Inflammatory macrophage treated with lipopolysaccharide for 4 hours (primary cell): ENCODE data around the gene DEFB124.

ENCODE experiments used
- DNase-seq: peaks from one replicate; pipeline ENCODE4 v3.0.0-alpha.2; 2020

Gene DEFB124

DNA sequence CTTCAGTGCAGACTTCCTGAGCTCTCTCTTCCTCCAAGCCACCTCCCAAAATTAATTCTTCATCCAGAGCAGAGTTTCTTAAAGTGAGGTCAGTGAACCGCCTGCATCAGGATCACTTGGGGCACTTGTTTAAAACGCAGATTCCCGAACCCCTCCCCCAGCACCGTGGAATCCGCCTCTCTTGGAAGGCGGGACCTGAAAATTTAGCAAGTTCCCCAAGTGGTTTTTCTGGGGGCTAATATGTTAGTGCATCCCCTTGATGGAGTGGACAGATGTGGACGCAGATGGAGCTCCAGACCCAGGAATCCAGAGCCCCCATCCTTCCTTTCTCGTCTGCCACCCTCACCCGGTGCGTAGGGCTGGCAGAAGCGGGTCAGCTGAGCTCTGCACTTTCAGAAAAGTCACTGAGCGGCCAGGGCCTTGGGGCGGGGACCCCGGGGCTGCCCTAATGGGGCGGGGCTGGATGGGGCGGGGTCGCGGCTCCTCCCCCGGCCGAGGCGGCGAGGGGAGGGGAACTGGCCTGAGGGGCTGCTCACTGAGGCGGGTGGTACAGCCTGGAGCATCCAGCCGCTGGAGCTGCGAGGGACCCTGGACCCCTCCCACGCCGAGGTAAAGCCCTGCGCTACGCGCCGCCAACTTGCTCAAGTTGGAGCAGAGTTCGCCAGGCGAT is at the start of gene DEFB124, which contains the start of gene REM1:
Gene DEFB124 (minus strand): TSS at position 370 of the 670 bp plus-strand sequence. CDS start 2,114 bp downstream, outside the sequence.
Gene REM1 (plus strand): TSS at position 531 of the 670 bp plus-strand sequence. CDS start 1,158 bp downstream, outside the sequence.
- no peak for DNase-seq

DNA sequence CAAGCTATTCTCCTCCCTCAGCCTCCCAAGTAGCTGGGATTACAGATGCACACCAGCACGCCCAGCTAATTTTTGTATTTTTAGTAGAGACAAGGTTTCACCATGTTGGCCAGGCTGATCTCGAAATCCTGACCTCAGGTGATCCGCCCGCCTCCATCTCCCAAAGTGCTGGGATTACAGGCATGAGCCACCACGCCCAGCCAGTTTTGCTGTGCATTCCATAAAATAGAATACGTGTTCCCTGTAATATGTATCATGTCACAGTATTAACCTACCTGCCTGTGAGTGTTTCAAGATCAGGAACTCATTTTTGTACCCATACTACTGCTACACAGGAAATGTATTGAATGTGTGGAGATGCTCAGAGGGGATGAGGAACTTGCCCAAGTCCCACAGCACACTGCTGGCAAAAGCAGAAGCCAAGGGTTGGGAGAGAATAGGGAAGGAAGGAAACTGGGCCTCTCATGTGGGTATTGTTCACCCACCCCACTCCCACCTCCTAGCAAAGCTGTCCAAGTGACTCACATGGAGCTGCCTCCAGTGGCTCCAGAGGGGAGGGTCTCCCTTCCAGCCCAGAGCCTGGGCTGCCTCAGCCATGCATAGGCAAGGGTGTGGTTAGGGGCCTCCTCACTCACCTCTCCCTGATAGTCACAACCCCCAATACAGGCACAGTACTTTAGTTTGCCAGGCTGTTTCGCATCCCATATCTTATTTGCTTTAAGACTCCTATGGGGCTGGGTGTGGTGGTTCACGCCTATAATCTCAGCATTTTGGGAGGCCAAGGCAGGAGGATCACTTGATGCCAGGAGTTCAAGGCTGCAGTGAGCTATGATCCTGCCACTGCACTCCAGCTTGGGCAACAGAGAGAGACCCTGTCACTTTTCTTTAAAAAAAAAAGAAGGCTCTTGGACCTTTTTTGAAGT is 48.7 kb upstream of the DEFB124 start:
- peak; percentile 93 for DNase-seq

- peak; percentile 74 for DNase-seq
Observed at GRCh38 chr20:31522731-31523130, 47.8 kb upstream of the DEFB124 start.

DNA sequence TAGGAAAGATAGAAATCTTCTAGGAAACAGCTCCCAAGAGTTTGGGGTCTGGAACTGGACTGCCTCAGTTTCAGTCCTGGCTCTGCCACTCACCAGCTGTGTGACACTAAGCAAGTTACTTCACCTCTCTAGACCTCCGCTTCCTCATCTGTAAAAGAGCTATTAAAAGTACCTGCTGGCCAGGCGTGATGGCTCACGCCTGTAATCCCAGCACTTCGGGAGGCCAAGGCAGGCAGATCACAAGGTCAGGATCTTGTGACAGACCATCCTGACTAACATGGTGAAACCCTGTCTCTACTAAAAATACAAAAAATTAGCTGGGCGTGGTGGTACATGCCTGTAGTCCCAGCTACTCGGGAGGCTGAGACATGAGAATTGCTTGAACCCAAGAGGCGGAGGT is 46.3 kb upstream of the DEFB124 start:
- peak; percentile 77 for DNase-seq

DNA sequence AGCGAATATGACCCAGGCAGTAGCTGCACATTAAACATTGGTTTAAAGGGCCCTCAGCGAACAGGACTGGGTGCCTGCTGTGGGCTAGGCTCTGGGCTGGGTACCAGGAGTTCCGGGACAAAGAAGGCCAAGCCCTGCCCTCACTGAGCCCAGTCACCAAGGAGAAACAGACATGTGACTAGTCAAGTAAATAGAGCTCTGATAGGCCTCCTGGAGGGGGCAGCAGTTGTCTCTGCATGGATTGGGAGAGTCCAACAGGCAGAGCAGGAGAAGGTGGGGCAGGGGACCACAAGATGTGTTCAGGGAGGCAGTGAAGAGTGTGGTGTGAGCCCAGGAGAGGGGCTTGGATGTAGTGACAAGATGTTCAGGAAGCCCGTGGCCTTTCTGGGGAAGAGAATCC is 42.4 kb upstream of the DEFB124 start:
- peak; percentile 81 for DNase-seq

- DNase-seq, result peak; percentile 73
Observed at GRCh38 chr20:31516651-31517050, 41.7 kb upstream of the DEFB124 start.

DNA sequence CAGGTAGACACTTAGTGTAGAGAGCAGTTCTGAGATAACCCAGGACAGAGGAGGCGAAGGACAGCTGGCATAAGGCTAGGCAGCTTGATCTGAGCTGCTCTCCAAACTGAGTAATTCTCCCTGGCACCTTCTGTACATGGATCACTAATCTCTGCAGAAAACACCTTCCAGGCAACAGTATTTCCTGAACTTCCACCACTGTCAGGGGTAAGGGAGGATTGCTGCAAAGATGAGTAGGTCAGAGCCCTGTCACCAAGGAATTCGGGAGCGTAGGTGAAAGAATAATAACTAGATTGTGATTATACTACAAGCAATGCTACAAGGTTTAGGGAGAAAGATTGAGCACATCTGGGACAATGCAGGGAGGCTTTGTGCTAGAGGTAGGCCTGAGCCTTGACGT is 41.2 kb upstream of the DEFB124 start:
- no peak for DNase-seq

- DNase-seq, result peak; percentile 57
Observed at GRCh38 chr20:31515775-31516107, 40.8 kb upstream of the DEFB124 start.

DNA sequence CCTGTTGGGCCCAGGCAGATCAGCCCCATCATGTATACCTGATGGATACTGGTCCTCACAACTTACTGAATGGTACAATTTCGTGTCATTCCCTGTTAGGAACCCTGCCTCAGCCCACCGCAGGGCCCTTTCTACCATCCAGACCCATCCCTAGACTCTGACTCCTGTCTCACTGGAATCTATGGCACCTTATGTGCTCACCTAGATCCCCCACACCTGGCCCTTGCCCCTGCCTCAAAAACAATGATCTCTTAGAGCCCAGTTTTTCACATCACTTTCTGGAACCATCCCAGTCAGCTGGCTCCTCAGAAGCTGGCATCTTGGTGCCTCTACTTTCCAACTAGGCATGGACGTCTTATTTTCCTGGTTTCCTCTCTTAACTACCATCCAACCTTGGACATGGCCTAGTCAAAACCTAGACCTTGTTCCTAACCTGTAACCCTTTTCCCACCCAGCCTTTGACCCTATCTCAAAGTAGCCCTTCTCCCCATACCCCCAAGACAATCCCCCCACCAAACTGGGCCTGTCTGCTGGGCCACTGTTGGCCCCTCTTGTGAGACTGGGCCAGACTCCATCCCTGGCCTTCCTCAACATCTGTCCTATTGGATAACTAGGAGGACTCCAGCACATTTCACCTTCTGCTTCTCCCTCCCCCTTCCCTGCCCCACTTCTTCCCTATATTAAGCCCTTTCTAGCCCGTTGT is 40.3 kb upstream of the DEFB124 start:
- no peak for DNase-seq

DNA sequence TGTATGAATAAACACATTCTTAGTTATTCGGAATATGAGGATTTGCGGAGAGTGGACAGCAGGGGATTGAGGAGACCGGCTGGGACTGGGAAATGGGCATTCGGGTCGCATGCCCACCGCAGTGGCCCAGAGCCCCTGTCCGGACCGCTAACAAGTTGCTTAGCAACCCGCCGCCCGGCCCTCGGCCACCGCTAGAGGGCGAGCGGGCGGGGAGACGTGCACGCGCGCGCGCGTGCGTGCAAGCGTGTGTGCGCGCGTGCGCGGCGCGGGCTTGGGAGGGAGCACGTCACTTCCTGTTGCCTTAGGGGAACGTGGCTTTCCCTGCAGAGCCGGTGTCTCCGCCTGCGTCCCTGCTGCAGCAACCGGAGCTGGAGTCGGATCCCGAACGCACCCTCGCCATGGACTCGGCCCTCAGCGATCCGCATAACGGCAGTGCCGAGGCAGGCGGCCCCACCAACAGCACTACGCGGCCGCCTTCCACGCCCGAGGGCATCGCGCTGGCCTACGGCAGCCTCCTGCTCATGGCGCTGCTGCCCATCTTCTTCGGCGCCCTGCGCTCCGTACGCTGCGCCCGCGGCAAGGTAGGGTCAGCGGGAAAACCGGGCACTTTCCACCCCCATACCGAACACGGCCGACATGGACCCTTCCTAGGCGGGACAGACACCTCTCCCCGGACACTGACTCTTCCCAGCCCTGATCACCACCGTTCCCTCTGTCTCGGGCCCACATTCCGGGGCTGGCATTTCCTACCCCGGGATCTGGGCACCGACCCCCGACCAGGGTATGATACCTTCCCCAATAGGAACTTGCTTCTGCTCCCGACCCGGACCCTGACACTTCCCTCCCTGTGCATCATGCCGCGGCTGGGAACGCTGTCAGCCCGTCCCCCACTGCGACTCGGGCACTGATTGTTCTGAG is 39.5 kb upstream of the DEFB124 start, which contains the start of gene HM13:
Gene HM13 (plus strand): TSS at position 289 of the 918 bp plus-strand sequence. CDS start 110 bp downstream, at position 399.
- peak; percentile 96 for DNase-seq

DNA sequence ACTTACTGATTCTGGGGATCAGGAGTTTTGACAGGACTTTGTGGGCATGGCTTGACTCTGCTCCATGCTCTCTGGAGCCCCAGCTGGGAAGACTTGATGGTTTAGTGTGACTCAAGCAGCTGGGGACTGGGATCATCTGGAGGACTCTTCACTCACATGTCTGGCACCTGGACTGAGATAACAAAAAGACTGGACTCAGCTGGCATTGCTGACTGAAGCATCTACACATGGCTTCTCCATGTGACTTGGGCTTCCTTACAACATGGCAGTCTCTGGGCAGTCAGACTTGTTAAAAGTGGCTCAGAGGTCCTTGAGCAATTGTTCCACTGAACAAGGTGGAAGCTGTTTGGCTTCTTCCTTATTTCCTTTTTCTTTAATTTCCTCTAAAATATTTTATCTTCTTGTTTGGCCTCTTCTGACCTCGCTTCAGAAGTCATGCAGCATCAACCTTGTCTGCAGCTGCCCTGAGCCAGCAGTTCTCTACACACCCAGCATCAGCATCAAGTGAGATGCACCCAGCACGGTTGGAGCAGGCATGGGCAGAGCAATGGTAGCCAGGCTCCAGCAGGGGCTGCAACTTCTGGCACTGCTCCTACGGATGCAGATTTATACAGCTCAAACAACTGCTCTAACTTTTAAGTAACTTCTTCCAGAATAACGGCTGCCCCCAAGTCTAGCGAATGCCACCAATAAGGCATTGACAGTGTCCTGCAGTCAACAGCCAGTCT is 33.8 kb upstream of the DEFB124 start:
- DNase-seq, result no peak

DNA sequence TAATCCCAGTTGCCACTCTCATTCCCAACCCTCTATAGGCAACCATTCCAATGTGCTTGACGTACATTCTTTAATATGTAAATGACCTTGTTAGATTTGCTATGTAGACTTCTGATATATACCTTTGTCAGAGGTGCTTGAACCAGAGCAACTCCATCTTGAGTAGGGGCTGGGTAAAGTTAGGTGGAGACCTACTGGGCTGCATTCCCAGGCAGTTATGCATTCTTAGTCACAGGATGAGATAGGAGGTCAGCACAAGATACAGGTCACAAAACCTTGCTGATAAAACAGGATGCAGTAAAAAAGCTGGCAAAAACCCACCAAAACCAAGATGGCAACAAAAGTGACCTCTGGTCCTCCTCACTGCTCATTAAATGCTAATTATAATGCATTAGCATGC is 31.0 kb upstream of the DEFB124 start:
- no peak for DNase-seq

DNA sequence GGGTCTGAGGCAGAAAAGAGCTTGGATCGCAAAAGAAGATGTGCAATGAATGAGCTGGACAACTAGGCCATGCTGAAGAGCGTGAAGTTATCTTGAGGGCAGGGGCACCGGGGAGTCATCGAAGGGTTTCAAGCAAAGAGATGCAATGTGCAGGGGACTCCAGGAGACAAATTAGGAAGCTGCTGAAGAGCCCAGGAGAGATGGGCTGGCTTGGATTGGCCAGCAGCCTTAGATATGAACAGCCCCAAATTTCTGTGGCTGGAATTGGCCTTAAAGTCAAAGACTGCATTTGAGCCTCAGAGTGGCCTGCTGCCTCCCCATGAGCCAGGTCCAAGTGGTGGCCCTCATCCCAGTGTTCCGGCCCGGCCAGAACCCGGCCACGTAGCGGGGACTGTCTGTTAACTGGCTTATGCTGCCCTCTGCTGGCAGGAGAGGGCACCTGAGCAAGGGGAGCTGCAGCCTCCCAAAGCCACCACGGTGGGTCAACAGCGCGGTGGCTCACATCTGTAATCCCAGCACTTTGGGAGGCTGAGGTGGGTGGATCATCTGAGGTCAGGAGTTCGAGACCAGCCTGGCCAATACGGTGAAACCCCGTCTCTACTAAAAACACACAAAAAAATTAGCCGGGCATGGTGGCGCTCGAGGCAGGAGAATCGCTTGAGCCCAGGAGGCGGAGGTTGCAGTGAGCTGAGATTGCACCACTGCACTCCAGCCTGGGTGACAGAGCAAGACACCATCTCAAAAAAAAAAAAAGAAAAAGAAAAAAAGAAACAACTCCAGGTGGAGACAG is 28.2 kb upstream of the DEFB124 start:
- DNase-seq, result peak; percentile 75

DNA sequence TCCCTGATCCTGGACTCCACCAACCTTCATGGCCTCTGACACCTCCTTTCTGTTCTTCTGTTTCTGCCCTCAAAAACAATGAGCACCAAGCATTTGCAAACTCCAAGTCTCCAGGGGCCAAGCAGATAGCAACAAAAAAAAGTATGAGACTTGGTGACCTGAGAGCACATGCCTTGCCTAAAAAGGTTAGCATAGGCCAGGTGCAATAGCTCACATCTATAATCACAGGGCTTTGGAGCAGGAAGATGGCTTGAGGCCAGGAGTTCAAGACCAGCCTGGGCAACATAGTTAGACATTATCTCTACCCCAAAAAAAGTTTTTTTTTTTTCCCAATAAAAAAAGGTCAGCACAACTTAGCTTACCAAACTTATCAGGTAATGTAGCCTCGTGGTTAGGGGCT is 25.6 kb upstream of the DEFB124 start:
- DNase-seq, result no peak

DNA sequence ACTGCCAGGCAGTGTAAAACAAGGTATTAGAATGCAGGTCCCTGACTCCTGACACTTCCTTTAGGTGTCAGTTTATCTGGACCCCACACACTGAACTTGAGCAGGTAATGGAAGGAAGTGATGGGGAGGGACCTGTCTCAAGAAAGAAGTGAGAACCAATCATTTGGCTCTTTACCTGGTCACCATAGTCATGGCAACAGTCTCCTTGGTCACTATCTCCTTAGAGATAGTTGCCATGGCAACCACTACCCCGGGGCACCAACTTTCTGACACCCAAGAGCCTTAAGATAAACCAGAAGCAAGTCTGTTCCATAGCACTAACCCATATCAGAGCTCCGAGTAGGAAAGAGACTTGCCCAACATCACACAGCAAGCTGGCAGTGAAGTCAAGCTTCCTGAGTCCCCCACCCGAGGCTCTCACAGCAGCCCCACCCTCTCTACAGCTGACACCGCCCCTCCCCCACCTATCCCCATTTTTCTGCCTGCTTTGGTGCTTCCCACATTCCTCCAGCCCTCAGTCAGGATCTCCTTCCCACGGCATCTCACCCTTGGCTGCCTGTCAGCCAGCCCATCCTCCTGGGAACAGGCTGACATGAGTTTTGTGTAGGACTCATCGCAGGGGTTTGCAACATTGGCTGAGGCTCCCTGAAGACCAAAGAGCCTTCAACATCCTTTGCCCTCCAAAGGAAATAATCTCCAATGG is 23.1 kb upstream of the DEFB124 start:
- no peak for DNase-seq

- no peak for DNase-seq
Observed at GRCh38 chr20:31496761-31497295, 21.9 kb upstream of the DEFB124 start.

- peak; percentile 15 for DNase-seq
Observed at GRCh38 chr20:31494131-31494530, 19.2 kb upstream of the DEFB124 start.

DNA sequence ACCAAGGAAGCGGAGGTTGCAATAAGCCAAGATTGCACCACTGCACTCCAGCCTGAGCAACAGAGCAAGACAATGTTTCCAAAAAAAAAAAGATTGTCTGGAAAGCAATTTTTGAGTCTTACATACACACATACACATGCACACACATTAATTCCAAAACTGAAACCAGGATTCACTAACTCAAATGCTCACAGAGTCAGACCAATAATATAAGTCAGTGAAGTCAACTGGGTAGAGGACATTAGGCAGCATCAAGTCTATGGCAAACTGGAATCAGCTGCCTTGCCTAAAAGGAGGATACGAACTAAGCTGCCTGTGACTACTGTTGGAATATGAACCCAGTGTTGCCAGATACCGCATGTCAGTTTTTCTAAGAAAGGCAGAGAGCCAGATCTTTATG is 15.8 kb upstream of the DEFB124 start:
- no peak for DNase-seq

DNA sequence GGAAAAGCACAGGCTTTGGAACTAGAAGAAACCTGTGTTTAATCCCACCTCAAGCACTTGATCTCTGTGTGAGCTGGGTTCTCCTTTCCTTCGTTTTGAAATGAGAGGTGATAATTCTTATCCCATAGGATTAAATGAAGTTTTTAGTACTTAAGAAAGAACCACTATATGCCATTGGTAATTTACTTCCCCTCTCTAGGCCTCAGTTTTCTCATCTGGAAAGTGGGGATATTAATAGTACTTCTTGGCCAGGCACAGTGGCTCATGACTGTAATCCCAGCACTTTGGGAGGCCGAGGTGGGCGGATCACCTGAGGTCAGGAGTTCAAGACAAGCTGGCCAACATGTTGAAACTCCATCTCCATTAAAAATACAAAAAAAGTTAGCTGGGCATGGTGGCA is 14.2 kb upstream of the DEFB124 start:
- no peak for DNase-seq

- no peak for DNase-seq
Observed at GRCh38 chr20:31488115-31488514, 13.2 kb upstream of the DEFB124 start.
